GM18511 (cell line): ENCODE data around the gene VPS13C.

Experiments
- ATAC-seq: cut with Tn5 transposase; IDR thresholded peaks from one replicate; pipeline ENCODE4 v1.9.1; 2021; ENCODE audit warnings: mild to moderate bottlenecking, moderate library complexity; ENCODE audit not compliant: unreplicated experiment

The VPS13C gene

GRCh38 chr15:61879219-61879618 is 181.0 kb downstream of the VPS13C start:
- no peak for ATAC-seq

DNA sequence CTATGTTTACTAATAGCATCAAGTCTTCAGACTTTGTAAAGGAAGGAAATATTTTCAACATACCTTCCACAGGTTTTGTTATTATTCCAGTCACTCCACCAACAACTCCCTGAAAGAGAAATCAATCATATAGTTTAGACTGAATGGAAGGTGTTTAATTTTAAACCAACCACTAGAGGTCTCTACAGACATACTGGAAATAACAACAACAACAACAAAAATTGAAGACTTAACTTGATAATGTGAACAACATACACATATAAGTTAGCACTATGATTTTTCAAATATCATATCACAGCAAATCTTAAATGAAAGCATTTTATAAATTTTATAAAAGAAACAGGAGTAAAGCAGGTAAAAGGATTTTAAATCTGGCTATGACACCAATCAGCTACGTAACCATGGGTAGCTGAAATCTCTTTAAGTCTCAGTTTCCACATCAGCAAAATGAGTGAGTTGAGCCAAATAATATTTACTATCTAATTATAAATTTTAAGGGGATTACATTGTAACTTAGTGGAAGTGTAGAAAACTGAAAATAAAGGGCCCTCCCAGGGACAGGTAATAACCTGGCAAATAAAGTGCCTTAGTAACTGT is 188.2 kb downstream of the VPS13C start:
- ATAC-seq, result no peak

DNA sequence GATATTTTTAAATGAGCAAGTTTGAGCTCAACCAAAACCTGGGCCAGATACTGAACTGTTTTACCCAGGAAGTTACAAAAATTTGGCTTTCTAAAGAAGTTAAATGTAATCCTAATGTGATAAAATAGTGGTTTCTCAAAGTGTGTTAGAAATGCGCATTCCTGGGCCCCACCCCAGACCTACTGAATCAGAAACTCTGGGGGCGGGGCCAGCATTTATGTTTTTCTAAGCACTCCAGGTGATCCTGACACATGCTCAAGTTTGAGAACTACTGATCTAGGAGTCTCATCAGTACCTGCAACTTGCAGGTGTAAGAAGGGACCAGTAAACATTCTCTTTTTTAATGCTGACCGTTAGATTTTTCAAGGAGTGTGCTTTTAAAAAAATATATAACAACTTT is 190.6 kb downstream of the VPS13C start:
- no peak for ATAC-seq

DNA sequence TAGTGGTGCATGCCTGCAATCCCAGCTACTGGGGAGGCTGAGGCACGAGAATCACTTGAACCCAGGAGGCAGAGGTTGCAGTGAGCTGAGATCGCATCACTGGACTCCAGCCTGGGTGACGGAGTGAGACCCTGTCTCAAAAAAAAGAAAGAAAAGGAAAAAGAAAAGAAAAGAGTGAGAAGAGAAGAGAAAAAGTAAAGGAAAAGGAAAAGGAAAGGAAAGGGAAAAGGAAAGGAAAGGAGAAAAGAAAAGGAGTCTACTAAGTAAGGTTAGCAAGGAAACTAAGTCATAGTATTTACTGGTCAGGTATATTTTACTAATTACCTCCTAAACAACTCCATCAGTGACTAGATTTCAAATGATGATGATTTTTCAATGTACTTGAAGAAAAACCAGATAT is 198.3 kb downstream of the VPS13C start:
- no peak for ATAC-seq

DNA sequence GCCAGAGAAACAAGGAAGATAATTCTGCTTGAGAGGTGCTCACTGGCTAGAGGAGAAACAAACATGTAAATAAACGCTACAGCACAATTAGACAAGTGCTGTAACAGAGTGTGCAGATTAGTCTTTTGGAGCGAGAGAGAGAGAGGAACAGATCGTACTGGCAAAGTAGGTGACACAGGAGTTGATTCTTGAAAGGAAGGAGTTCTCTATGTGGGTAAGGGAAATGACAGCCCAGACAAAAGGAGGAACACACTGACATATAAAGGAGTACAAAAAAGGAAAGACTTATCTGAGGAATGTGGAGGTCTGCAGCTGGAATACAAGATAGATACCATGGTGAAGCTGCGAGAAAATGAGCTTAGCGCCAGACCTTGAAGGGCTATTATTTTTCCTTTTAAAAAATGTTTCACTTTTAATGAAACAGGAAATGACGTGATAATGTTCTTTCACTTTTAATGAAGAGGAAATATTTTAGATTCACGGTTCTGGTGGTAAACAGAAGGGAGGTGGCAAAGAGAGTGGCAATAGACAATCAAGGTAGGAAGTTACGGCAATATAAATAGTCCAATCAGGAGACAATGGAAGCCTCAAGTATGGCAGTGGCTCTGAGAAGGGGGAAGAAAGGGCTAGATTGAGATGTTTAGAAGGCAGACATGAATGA is 202.9 kb downstream of the VPS13C start:
- ATAC-seq, result no peak

GRCh38 chr15:61856295-61856694 is 204.0 kb downstream of the VPS13C start:
- no peak for ATAC-seq

GRCh38 chr15:61853195-61853594 is 207.1 kb downstream of the VPS13C start:
- no peak for ATAC-seq

DNA sequence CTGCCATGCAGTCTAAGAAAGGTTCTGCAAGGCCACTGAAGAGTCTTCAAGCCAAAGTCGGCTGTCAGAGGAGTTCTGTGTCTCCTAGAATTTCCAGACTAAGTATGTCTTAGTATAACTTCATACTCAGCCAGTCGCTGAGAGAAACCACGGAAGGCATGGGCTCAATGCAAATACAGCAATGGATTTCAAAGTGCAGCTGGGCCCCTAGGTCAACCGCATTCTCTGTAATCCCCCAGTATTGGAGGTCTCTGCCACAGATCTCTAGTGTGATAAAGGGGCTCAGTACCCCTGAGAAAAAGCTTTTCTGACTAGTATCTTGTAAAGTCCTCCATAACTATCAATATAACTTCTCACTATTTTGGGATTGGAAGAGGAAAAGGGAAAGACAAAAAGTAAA is 208.3 kb downstream of the VPS13C start:
- ATAC-seq, result no peak

- ATAC-seq, result no peak
Measured at GRCh38 chr15:61849447-61849846, 210.8 kb downstream of the VPS13C start.

DNA sequence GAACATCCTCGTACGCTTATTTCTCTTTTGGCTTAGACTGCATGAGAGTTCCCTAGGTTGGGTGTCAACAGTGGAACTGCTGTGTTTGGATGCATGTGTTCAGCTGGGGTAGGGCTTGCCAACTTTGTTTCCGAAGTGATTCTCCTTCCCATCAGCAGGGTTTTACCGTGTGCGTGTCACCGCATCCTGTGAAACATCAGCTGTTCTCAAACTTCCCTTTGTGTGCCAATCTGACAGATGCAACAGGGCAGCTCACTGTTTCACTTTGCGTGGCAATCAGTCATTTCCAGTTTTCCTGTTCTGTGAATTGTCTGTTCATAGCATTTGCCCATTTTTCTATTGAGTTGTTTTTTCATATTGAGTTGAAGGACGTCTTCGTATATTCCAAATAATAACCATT is 218.8 kb downstream of the VPS13C start:
- ATAC-seq, result no peak

GRCh38 chr15:61840090-61840489 is 220.2 kb downstream of the VPS13C start:
- no peak for ATAC-seq

DNA sequence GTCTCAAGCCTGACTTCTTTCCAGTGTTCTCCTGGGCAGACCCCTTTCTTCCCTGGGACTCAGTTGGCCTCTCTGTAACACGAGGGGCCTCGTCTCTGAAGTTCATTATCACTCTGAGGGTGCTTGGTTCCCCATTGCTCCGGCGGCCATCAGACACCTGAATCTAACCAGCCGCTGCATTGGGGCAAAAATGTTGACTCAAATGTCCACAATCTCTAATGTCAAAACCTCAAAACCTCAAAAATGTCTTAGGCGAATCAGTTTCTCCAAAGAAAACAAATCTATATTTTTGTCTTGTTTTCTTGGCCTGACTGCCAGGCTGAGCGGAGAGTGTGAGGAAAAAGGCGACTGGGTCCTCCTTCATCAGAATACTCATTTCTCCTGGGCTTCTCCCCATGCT is 220.7 kb downstream of the VPS13C start:
- ATAC-seq, result no peak

GRCh38 chr15:61835496-61836106 is 224.6 kb downstream of the VPS13C start:
- no peak for ATAC-seq

DNA sequence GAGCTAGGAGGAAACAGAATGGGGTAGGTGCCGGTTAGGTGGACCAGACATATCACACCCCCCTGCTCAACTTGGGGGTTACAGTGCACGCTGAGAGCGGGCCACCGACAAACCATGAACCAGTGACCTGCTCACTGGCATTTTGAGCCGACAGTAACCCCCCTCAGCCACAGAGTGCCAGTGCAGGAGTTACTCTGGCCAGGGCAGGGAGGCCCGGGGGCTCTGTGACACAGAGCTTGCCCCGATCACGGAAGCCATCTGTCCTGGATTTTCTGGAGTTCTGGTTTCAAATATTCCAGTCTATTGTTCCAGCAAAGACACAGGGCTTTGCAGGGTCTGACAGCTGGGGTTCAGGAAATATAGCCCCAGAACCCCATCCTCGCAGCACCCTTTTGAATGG is 225.2 kb downstream of the VPS13C start:
- ATAC-seq, result no peak

GRCh38 chr15:61834076-61834697 is 226.1 kb downstream of the VPS13C start:
- ATAC-seq, result peak; percentile 65

DNA sequence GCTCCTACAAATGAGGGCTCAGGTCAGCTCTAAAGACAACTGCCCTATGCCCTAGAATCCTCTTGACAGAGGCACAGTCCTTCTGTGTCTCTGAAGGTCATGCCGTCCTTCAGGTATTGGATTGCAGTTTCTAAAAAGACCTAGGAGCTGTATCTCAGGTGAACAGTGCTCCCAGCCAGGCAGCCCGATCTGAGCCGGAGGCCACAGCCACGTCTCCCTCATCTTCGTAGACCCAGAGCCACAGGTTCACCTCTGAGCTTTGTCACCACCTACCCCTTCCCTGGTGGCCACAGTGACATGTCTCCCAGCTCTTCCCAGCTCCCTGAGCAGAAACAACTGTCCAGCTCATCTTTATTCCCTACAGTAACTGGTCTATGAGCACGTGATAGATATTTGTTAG is 228.0 kb downstream of the VPS13C start:
- no peak for ATAC-seq

DNA sequence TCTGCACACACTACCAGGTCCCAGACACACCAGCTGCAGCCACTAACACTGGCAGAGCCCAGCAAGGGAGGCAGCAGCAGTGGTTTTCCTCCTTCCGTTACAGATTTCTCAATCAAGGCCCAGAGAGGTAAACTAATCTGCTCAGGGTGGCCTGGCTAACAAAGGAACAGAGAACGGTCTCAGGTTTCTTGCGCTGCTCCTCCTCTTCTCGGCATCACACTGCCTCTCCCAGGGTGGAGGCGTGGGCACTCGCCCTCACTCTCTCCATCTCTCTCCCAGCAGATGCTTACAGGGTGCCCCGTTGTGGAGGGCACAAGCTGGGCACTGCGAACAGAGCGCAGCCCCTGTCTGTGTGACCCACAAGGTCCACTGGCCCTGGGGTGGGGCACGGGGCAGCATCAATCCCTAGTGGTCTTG is 228.7 kb downstream of the VPS13C start:
- ATAC-seq, result no peak

- ATAC-seq, result no peak
Measured at GRCh38 chr15:61830536-61831330, 229.5 kb downstream of the VPS13C start.

DNA sequence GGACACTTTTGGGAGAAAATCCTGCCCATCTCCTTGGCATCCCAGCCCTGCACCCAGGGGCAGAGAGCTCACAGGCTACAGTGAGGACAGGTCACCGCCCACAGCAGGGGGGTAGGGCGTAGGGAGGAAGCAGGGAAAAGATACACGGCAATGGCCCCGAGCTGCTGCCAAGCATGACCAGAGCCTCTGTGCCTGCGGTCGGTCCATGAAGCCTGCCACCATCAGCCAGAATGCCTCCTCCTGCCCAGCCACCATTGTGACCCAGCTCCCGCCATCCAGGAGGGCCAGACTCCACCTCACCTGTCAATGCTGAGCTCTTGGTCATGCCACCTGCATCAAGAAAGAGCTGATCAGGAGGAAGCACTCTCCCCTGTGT is 230.7 kb downstream of the VPS13C start:
- no peak for ATAC-seq

GRCh38 chr15:61828860-61829513 is 231.3 kb downstream of the VPS13C start:
- no peak for ATAC-seq

DNA sequence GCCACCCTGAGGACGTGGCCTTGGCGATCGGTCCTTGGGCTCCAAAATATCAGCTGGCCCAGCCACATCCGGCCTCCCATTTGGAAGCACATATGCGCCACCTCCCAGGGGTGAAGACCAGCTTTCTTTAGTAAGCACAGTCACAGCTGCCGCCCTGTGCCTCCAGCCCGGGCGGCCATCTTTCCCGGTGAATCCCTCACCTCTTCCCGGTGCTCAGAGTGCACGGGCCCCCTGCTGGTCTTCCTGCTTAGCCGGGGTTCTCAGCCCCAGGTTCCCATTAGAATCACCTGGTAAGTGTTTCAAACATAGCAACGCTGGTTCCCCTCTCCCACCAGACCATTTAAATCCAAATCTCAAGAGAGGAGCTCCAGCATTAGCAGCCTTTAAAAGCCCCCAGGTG is 232.2 kb downstream of the VPS13C start:
- ATAC-seq, result no peak
